ENCODE measurements around the gene RAB4B. TPM values are rescaled to one million over a fixed set of nuclear protein-coding genes. Genes with fewer than 3 reads are reported as not detected.

Gene RAB4B
- total and polyA plus RNA-seq, 9 donors, result 6.5 to 32.9 (median 18.9) TPM

DNA sequence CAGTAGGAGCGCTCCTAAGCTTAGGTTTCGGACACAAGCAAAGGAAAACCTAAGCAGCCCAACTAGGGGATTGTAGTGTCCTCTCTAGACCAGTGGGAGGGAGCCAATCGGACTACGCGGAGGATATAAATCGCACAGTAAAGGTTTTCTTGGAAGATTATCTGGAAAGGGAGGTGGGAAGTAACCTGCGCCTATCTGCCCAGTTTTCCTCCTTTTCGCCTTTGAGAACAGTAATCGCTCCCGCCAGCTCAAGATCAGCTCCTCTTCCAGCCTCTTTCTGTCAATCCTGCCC lies 456 bp upstream of the RAB4B start:
- peak overlapping the region; percentile 91 for H3K4me3 ChIP-seq
- H3K27ac ChIP-seq, result peak overlapping the region; percentile 57 to 94
- no peaks in the 10 kb centered on the region for H3K27me3 ChIP-seq
- H3K4me1 ChIP-seq (ENCODE audit: insufficient read depth), result peaks cover 8% of the 10 kb centered on the region
- intact Hi-C loops (cut with DNase I), result no loop called here
- no peaks in the 10 kb centered on the region for H3K36me3 ChIP-seq
- WGBS, 3 donors, result 0 to 1% (median 0%) methylated on average over 10 of the region's 10 CpGs
- no peaks in the 10 kb centered on the region for H3K9me3 ChIP-seq
- DNase-seq, result no peak
- no peak for TF ChIP-seq POLR2A (IDR thresholded peaks at IDR 0.05)
- no peak for TF ChIP-seq EP300 (IDR thresholded peaks at IDR 0.05)
- TF ChIP-seq, protein P1, sequence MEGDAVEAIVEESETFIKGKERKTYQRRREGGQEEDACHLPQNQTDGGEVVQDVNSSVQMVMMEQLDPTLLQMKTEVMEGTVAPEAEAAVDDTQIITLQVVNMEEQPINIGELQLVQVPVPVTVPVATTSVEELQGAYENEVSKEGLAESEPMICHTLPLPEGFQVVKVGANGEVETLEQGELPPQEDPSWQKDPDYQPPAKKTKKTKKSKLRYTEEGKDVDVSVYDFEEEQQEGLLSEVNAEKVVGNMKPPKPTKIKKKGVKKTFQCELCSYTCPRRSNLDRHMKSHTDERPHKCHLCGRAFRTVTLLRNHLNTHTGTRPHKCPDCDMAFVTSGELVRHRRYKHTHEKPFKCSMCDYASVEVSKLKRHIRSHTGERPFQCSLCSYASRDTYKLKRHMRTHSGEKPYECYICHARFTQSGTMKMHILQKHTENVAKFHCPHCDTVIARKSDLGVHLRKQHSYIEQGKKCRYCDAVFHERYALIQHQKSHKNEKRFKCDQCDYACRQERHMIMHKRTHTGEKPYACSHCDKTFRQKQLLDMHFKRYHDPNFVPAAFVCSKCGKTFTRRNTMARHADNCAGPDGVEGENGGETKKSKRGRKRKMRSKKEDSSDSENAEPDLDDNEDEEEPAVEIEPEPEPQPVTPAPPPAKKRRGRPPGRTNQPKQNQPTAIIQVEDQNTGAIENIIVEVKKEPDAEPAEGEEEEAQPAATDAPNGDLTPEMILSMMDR (IDR thresholded peaks at IDR 0.05), result no peak

- 8 to 11% (median 11%) methylated on average over 7 of the region's 7 CpGs for WGBS, 3 donors
- H3K27me3 ChIP-seq, result no peaks in the 10 kb centered on the region
- DNase-seq, result no peak
- no peaks in the 10 kb centered on the region for H3K9me3 ChIP-seq
- peaks cover 8% of the 10 kb centered on the region for H3K4me1 ChIP-seq (ENCODE audit: insufficient read depth)
- no peaks in the 10 kb centered on the region for H3K36me3 ChIP-seq
- peak overlapping the region in 1 of 2 donors; percentile 94 for H3K27ac ChIP-seq
- intact Hi-C loops (cut with DNase I), result no loop called here
- TF ChIP-seq, protein P1 (IDR thresholded peaks at IDR 0.05), result no peak
- no peak for TF ChIP-seq EP300 (IDR thresholded peaks at IDR 0.05)
- TF ChIP-seq POLR2A (IDR thresholded peaks at IDR 0.05), result no peak
- H3K4me3 ChIP-seq, result peak overlapping the region; percentile 91
Measured at GRCh38 chr19:40778706-40779284, 748 bp downstream of the RAB4B start.

- Histone ChIP-seq H3K9me3 (no peaks in the 10 kb centered on the region), H3K4me3 (no peak overlapping the region), H3K36me3 (no peaks in the 10 kb centered on the region), H3K27me3 (no peaks in the 10 kb centered on the region), H3K4me1 (ENCODE audit: insufficient read depth) (peaks cover 8% of the 10 kb centered on the region), H3K27ac (no peak overlapping the region)
- DNase-seq, result no peak
- intact Hi-C loops (cut with DNase I), result no loop called here
- WGBS, 3 donors, result 92 to 99% (median 95%) methylated on average over 5 of the region's 5 CpGs
- TF ChIP-seq, protein P1 (IDR thresholded peaks at IDR 0.05), result no peak
- TF ChIP-seq EP300 (IDR thresholded peaks at IDR 0.05) (no peak), POLR2A (IDR thresholded peaks at IDR 0.05) (no peak)
Measured at GRCh38 chr19:40780582-40780981, 2.5 kb downstream of the RAB4B start.

DNA sequence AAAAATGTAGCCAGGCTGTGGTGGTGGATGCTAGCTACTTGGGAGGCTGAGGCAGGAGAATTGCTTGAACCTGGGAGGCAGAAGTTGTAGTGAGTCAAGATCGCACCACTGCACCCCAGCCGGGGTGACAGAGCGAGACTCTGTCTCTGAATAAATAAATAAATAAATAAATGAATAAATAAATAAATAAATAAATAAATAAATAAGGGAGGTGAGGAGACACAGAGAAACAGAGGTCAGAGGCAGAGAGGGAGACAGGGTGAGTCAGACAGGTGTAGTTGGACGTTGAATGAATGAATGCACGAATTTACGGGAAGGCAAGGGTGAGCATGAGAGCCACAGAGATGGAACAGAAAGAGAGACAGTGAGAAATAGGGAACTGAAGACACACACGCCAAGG lies 3.1 kb downstream of the RAB4B start:
- H3K27me3 ChIP-seq, result no peaks in the 10 kb centered on the region
- no peaks in the 10 kb centered on the region for H3K36me3 ChIP-seq
- 95 to 98% (median 97%) methylated on average over 7 of the region's 7 CpGs for WGBS, 3 donors
- intact Hi-C loops (cut with DNase I), result no loop called here
- no peak overlapping the region for H3K4me3 ChIP-seq
- DNase-seq, result no peak
- peaks cover 8% of the 10 kb centered on the region for H3K4me1 ChIP-seq (ENCODE audit: insufficient read depth)
- H3K9me3 ChIP-seq, result no peaks in the 10 kb centered on the region
- TF ChIP-seq EP300 (IDR thresholded peaks at IDR 0.05) (no peak), POLR2A (IDR thresholded peaks at IDR 0.05) (no peak)
- TF ChIP-seq, protein P1 (IDR thresholded peaks at IDR 0.05), result no peak
- H3K27ac ChIP-seq, result no peak overlapping the region
